CD4-positive, alpha-beta T cell treated with Interleukin-4 for 4 hours (primary cell): ENCODE results near the gene XYLT1.

Experiments
- DNase-seq: peaks from one replicate; pipeline ENCODE4 v3.0.0-alpha.2; 2020

Gene XYLT1

GRCh38 chr16:17302620-17303019 lies 168.1 kb downstream of the XYLT1 start:
- no peak for DNase-seq

GRCh38 chr16:17302214-17302613 lies 168.5 kb downstream of the XYLT1 start:
- no peak for DNase-seq

- DNase-seq: no peak
These were observed 169.1 kb downstream of the XYLT1 start for GRCh38 chr16:17301593-17302135.

- DNase-seq: no peak
These were observed 169.6 kb downstream of the XYLT1 start for GRCh38 chr16:17301184-17301583.

GRCh38 chr16:17299790-17300189 lies 171.0 kb downstream of the XYLT1 start:
- no peak for DNase-seq

- no peak for DNase-seq
These were observed 172.5 kb downstream of the XYLT1 start for GRCh38 chr16:17298238-17298637.

GRCh38 chr16:17296431-17296830 lies 174.3 kb downstream of the XYLT1 start:
- no peak for DNase-seq

GRCh38 chr16:17295948-17296347 lies 174.8 kb downstream of the XYLT1 start:
- DNase-seq: no peak

- DNase-seq: no peak
These were observed 175.9 kb downstream of the XYLT1 start for GRCh38 chr16:17294856-17295255.

GRCh38 chr16:17293813-17294558 lies 176.8 kb downstream of the XYLT1 start:
- no peak for DNase-seq

- DNase-seq: no peak
These were observed 179.5 kb downstream of the XYLT1 start for GRCh38 chr16:17291289-17291688.

GRCh38 chr16:17289674-17290635 lies 180.8 kb downstream of the XYLT1 start:
- DNase-seq: no peak

- no peak for DNase-seq
These were observed 181.7 kb downstream of the XYLT1 start for GRCh38 chr16:17289050-17289449.

- DNase-seq: no peak
These were observed 183.5 kb downstream of the XYLT1 start for GRCh38 chr16:17287166-17287800.

- no peak for DNase-seq
These were observed 184.3 kb downstream of the XYLT1 start for GRCh38 chr16:17286443-17286842.

GRCh38 chr16:17283016-17283415 lies 187.7 kb downstream of the XYLT1 start:
- no peak for DNase-seq

- no peak for DNase-seq
These were observed 188.5 kb downstream of the XYLT1 start for GRCh38 chr16:17282247-17282646.

GRCh38 chr16:17281052-17281451 lies 189.7 kb downstream of the XYLT1 start:
- DNase-seq: no peak

GRCh38 chr16:17278988-17279387 lies 191.8 kb downstream of the XYLT1 start:
- DNase-seq: no peak

- DNase-seq: no peak
These were observed 192.8 kb downstream of the XYLT1 start for GRCh38 chr16:17277981-17278381.

GRCh38 chr16:17276610-17277009 lies 194.2 kb downstream of the XYLT1 start:
- no peak for DNase-seq

- DNase-seq: no peak
These were observed 194.7 kb downstream of the XYLT1 start for GRCh38 chr16:17276010-17276530.
